GM19452 (cell line): ENCODE results near the gene PTGDR2.

Experiments
- ATAC-seq: cut with Tn5 transposase; IDR thresholded peaks from one replicate; pipeline ENCODE4 v1.9.1; 2021; ENCODE audit not compliant: unreplicated experiment

PTGDR2 gene

GRCh38 chr11:60813324-60813723 lies 42.4 kb downstream of the PTGDR2 start:
- no peak for ATAC-seq

GRCh38 chr11:60810569-60810968 lies 45.2 kb downstream of the PTGDR2 start:
- ATAC-seq: no peak

GRCh38 chr11:60810151-60810550 lies 45.6 kb downstream of the PTGDR2 start:
- no peak for ATAC-seq

- ATAC-seq: no peak
Observed at GRCh38 chr11:60809691-60810090, 46.1 kb downstream of the PTGDR2 start.

GRCh38 chr11:60809249-60809648 lies 46.5 kb downstream of the PTGDR2 start:
- ATAC-seq: no peak

GRCh38 chr11:60803273-60803936 lies 52.3 kb downstream of the PTGDR2 start:
- no peak for ATAC-seq

- no peak for ATAC-seq
Observed at GRCh38 chr11:60801194-60801593, 54.6 kb downstream of the PTGDR2 start.
